H9 (cell line): Measurements from ENCODE around the gene CLIC6. TPM values are rescaled to one million over a fixed set of nuclear protein-coding genes. Genes with fewer than 3 reads are reported as not detected.

Experiments used
- DNase-seq: peaks from one replicate; pipeline ENCODE4 v3.0.0-alpha.2; 2017
- H2AFZ ChIP-seq: one replicate; pipeline ENCODE4 v1.6.1; 2013; ENCODE audit warnings: mild to moderate bottlenecking, low read length, control low read depth, moderate library complexity
- H2AK5ac ChIP-seq: 2 replicates; pipeline ENCODE4 v1.6.1; 2013; ENCODE audit warnings: low read length, control low read depth, mixed read lengths; ENCODE audit not compliant: insufficient read length
- H2BK120ac ChIP-seq: one replicate; pipeline ENCODE4 v1.6.1; 2013; ENCODE audit warnings: low read depth, mild to moderate bottlenecking, low read length, control low read depth, inconsistent platforms; ENCODE audit not compliant: poor library complexity, severe bottlenecking
- H2BK12ac ChIP-seq: 2 replicates; pipeline ENCODE4 v1.6.1; 2013; ENCODE audit warnings: low read length, control low read depth, mixed read lengths, low read depth; ENCODE audit not compliant: insufficient read length
- H2BK15ac ChIP-seq: 2 replicates; pipeline ENCODE4 v1.6.1; 2013; ENCODE audit warnings: low read depth, low read length, control low read depth
- H2BK20ac ChIP-seq: one replicate; pipeline ENCODE4 v1.6.1; 2013; ENCODE audit warnings: low read depth, mild to moderate bottlenecking, low read length, control low read depth, inconsistent platforms; ENCODE audit not compliant: poor library complexity, severe bottlenecking
- H2BK5ac ChIP-seq: 2 replicates; pipeline ENCODE4 v1.6.1; 2013; ENCODE audit warnings: low read length, control low read depth, mixed read lengths; ENCODE audit not compliant: insufficient read length
- H3K14ac ChIP-seq: 2 replicates; pipeline ENCODE4 v1.6.1; 2013; ENCODE audit warnings: low read length, control low read depth; ENCODE audit not compliant: insufficient read depth
- H3K18ac ChIP-seq: 2 replicates; pipeline ENCODE4 v1.6.1; 2013; ENCODE audit warnings: low read depth, mild to moderate bottlenecking, mixed read lengths, low read length, control low read depth; ENCODE audit not compliant: insufficient read length
- H3K23ac ChIP-seq: 2 replicates; pipeline ENCODE4 v1.6.1; 2013; ENCODE audit warnings: low read length, control low read depth, mixed read lengths, low read depth; ENCODE audit not compliant: insufficient read length
- H3K23me2 ChIP-seq: 2 replicates; pipeline ENCODE4 v1.6.1; 2013; ENCODE audit warnings: low read depth, mild to moderate bottlenecking, mixed read lengths, low read length, control low read depth; ENCODE audit not compliant: insufficient read length, poor library complexity, severe bottlenecking
- H3K27ac ChIP-seq: 2 replicates; pipeline ENCODE4 v1.5.1; 2013; ENCODE audit warnings: low read length, control low read depth, mixed read lengths, low read depth; ENCODE audit not compliant: insufficient read length
- H3K27me3 ChIP-seq: 2 replicates; pipeline ENCODE4 v1.6.1; 2013; ENCODE audit warnings: low read length, control low read depth, inconsistent platforms; ENCODE audit not compliant: insufficient read depth
- H3K4ac ChIP-seq: 2 replicates; pipeline ENCODE4 v1.6.1; 2013; ENCODE audit warnings: low read depth, mild to moderate bottlenecking, control low read depth, inconsistent platforms, low read length, moderate library complexity
- H3K4me1 ChIP-seq: 2 replicates; pipeline ENCODE4 v1.6.1; 2013; ENCODE audit warnings: low read length, control low read depth, inconsistent platforms; ENCODE audit not compliant: insufficient read depth
- H3K4me2 ChIP-seq: 2 replicates; pipeline ENCODE4 v1.6.1; 2013; ENCODE audit warnings: low read length, control low read depth, mixed read lengths; ENCODE audit not compliant: insufficient read length, insufficient read depth
- H3K56ac ChIP-seq: 2 replicates; pipeline ENCODE4 v1.6.1; 2013; ENCODE audit warnings: low read depth, mild to moderate bottlenecking, mixed read lengths, low read length, control low read depth; ENCODE audit not compliant: insufficient read length
- H3K79me1 ChIP-seq: 2 replicates; pipeline ENCODE4 v1.6.1; 2013; ENCODE audit warnings: low read depth, mild to moderate bottlenecking, moderate library complexity, low read length, control low read depth, inconsistent platforms; ENCODE audit not compliant: insufficient read depth, poor library complexity, severe bottlenecking
- H3K79me2 ChIP-seq: 2 replicates; pipeline ENCODE4 v1.6.1; 2013; ENCODE audit warnings: low read length, control low read depth, inconsistent platforms; ENCODE audit not compliant: insufficient read depth
- H3K9ac ChIP-seq: 2 replicates; pipeline ENCODE4 v1.6.1; 2013; ENCODE audit warnings: low read length, control low read depth, mixed read lengths; ENCODE audit not compliant: insufficient read length; ENCODE audit errors: extremely low read depth
- H3K9me3 ChIP-seq: one replicate; pipeline ENCODE4 v1.6.1; 2013; ENCODE audit warnings: low read depth, low read length, inconsistent platforms; ENCODE audit not compliant: control insufficient read depth
- H3T11ph ChIP-seq: one replicate; pipeline ENCODE4 v1.6.1; 2013; ENCODE audit warnings: mild to moderate bottlenecking, low read length, control low read depth, inconsistent platforms
- H4K20me1 ChIP-seq: one replicate; pipeline ENCODE4 v1.6.1; 2013; ENCODE audit not compliant: control insufficient read depth, insufficient read length, insufficient read depth
- H4K5ac ChIP-seq: 2 replicates; pipeline ENCODE4 v1.6.1; 2013; ENCODE audit warnings: low read depth, mild to moderate bottlenecking, mixed read lengths, low read length, control low read depth; ENCODE audit not compliant: insufficient read length
- H4K8ac ChIP-seq: replicated peaks from 2 replicates; pipeline ENCODE4 v1.6.1; 2013; ENCODE audit warnings: low read length, control low read depth, mixed read lengths, low read depth; ENCODE audit not compliant: insufficient read length
- H4K91ac ChIP-seq: 2 replicates; pipeline ENCODE4 v1.6.1; 2013; ENCODE audit warnings: low read depth, mild to moderate bottlenecking, moderate library complexity, mixed read lengths, low read length, control low read depth; ENCODE audit not compliant: insufficient read length
- H3K27ac Mint-ChIP-seq, 3 experiments: 2 replicates in 2 of 3; 3 replicates in 1 of 3; pipeline ENCODE4 v1.8.0; 2020 to 2021; ENCODE audit warnings: mixed read lengths in 3 of 3, mild to moderate bottlenecking in 1 of 3, moderate library complexity in 1 of 3
- H3K27me3 Mint-ChIP-seq: 2 replicates; pipeline ENCODE4 v1.8.0; 2021; ENCODE audit warnings: low read depth, mild to moderate bottlenecking, moderate library complexity, mixed read lengths
- H3K36me3 Mint-ChIP-seq, 3 experiments: 2 replicates in 2 of 3; 3 replicates in 1 of 3; pipeline ENCODE4 v1.8.0; 2020 to 2021; ENCODE audit warnings: low read depth in 3 of 3, mixed read lengths in 3 of 3; ENCODE audit not compliant: insufficient read depth in 1 of 3
- H3K4me1 Mint-ChIP-seq, 2 experiments: 2 replicates each; pipeline ENCODE4 v1.8.0; 2020; ENCODE audit warnings: mixed read lengths in 2 of 2
- H3K4me3 Mint-ChIP-seq, 2 experiments: 2 replicates in 1 of 2; 3 replicates in 1 of 2; pipeline ENCODE4 v1.8.0; 2020 to 2021; ENCODE audit warnings: mild to moderate bottlenecking in 2 of 2, mixed read lengths in 2 of 2, moderate library complexity in 1 of 2
- H3K9me3 Mint-ChIP-seq, 2 experiments: 2 replicates in 1 of 2; 3 replicates in 1 of 2; pipeline ENCODE4 v1.8.0; 2020; ENCODE audit warnings: mild to moderate bottlenecking in 2 of 2, mixed read lengths in 2 of 2, moderate library complexity in 1 of 2
- CTCF ChIP-seq: fragments of 200-600 bp; sonication (generic); conservative IDR thresholded peaks from 3 replicates; pipeline ENCODE4 v1.8.0; 2021; ENCODE audit warnings: antibody characterized with exemption, mild to moderate bottlenecking
- WGBS: extraction: QIAGEN DNeasy Blood & Tissue Kit; methylation state at CpG from one replicate; pipeline ENCODE4 v1.1.7; 2013; ENCODE audit warnings: missing lambda C conversion rate, low lambda C conversion rate, mixed read lengths; ENCODE audit not compliant: insufficient read length; ENCODE audit errors: extremely low coverage; 5-methylcytosine and 5-hydroxymethylcytosine counted together
- total RNA-seq: library from RNA; stranded (reverse); gene quantifications from 2 replicates; pipeline ENCODE4 v1.2.1, GENCODE V29; 2021

CLIC6 gene
- total RNA-seq, 1 experiment from 2014 or later, result 1.3 TPM

- peaks cover 8 to 9% of the 10 kb centered on the region in 2 experiments for H3K4me1 Mint-ChIP-seq
- no peaks in the 10 kb centered on the region for H3K27me3 Mint-ChIP-seq
- no peak overlapping the region for H2BK5ac ChIP-seq
- H3K4me2 ChIP-seq, result no peak overlapping the region
- no peaks in the 10 kb centered on the region for H3K79me2 ChIP-seq
- no peak overlapping the region for H3K9ac ChIP-seq
- no peaks in the 10 kb centered on the region for H4K20me1 ChIP-seq
- peaks cover 1 to 8% of the 10 kb centered on the region in 2 experiments; a peak in 4 of 5 replicates for H3K9me3 Mint-ChIP-seq
- no peak for DNase-seq
- no peak overlapping the region for H4K91ac ChIP-seq
- TF ChIP-seq CTCF, result no peak
- WGBS, result no CpG with 5 or more reads among the region's 1 CpG
- no peak overlapping the region for H3K4me3 Mint-ChIP-seq
- H2AFZ ChIP-seq, result no peak overlapping the region
- no peak overlapping the region for H2AK5ac ChIP-seq
- H3K27ac Mint-ChIP-seq, result no peak overlapping the region
- no peak overlapping the region for H2BK20ac ChIP-seq
- no peak overlapping the region for H3K56ac ChIP-seq
- no peak overlapping the region for H3K4ac ChIP-seq
- H4K5ac ChIP-seq, result no peak overlapping the region
- no peaks in the 10 kb centered on the region for H3K79me1 ChIP-seq
- no peak overlapping the region for H2BK120ac ChIP-seq
- H3T11ph ChIP-seq, result no peak overlapping the region
- no peak overlapping the region for H3K23ac ChIP-seq
- no peak overlapping the region for H2BK12ac ChIP-seq
- no peak overlapping the region for H3K18ac ChIP-seq
- H3K9me3 ChIP-seq, result no peaks in the 10 kb centered on the region
- H3K27ac ChIP-seq, result no peak overlapping the region
- no peak overlapping the region for H3K14ac ChIP-seq
- no peaks in the 10 kb centered on the region for H3K23me2 ChIP-seq
- peaks cover 4% of the 10 kb centered on the region; the same call in 1 of the 2 replicates for H3K4me1 ChIP-seq
- H3K36me3 Mint-ChIP-seq, result no peaks in the 10 kb centered on the region; a peak in 1 of 7 replicates
- no peak overlapping the region for H2BK15ac ChIP-seq
- H4K8ac ChIP-seq, result no peak overlapping the region
- H3K27me3 ChIP-seq, result no peaks in the 10 kb centered on the region
Observed at GRCh38 chr21:34687065-34687464, 18.3 kb downstream of the CLIC6 start.
